GM03348 (cell line): ENCODE results near the gene CEBPZ.
A peak's percentile ranks its signal among the peaks of the same experiment; 100 is the strongest.
"Not testable (repeated sequence)": the region's sequence is repeated elsewhere in the genome, so short reads cannot be mapped to it uniquely, and the experiment has no call there.

ENCODE experiments used
- DNase-seq: peaks from one replicate; pipeline ENCODE4 v3.0.0; 2012; ENCODE audit warnings: low spot score

Gene CEBPZ

GRCh38 chr2:37231241-37232130 lies at the start of gene CEBPZ, which contains the start of gene NDUFAF7:
TSS of gene CEBPZ (minus strand) at chr2:37231596. CDS start at chr2:37231567, 29 bp downstream.
TSS of gene NDUFAF7 (plus strand) at chr2:37231658. CDS start at chr2:37231706, 48 bp downstream.
- DNase-seq, result peak; percentile 94

DNA sequence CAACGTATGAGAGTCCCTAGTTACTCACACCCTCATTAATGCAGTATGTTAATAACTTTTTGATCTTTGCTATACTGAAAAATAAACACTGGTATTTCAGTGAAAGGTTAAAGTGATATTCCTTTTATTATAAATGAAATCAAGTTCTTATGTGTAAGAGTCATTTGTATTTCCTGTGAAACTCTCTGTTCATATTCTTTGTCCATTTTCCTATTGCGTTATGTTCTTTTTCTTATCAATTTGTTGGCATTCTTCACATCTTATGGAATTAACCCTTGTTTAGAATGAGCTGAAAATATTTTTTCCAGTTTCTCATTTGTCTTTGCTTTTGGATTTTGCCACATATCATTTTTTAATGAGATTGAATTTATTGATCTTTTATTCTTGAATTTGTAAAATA lies 44.9 kb upstream of the CEBPZ start:
- DNase-seq, result no peak

- peak; percentile 12 for DNase-seq
Observed at GRCh38 chr2:37274359-37274965, 43.1 kb upstream of the CEBPZ start.

DNA sequence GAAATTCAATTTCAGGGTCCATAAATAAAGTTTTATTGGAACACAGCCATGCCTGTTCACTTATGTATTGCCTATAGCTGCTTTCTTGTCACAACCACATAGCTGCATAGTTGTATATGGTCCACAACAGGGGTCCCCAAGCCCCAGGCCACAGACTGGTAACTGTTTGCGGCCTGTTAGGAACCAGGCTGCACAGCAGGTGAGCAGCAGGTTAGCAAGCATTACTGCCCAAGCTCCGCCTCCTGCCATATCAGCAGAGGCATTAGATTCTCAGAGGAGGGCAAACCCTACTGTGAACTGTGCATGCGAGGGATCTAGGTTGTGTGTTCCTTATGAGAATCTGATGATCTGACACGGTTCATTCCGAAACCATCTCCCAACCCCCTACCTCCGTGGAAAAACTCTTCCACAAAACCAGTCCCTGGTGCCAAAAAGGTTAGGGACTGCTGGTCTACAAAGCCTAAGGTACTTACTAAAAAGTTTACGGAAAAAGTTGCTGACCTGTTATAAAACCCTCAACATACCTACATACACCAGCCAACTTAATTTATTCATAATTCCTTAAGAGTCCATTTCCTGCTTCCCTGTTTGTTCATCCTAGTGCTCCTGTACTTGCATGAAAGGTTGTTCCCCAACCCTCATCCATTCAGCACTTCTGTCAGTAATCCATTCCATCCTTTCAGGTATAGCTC lies 40.1 kb upstream of the CEBPZ start:
- no peak for DNase-seq

- DNase-seq, result no peak
Observed at GRCh38 chr2:37268111-37268510, 36.7 kb upstream of the CEBPZ start.

DNA sequence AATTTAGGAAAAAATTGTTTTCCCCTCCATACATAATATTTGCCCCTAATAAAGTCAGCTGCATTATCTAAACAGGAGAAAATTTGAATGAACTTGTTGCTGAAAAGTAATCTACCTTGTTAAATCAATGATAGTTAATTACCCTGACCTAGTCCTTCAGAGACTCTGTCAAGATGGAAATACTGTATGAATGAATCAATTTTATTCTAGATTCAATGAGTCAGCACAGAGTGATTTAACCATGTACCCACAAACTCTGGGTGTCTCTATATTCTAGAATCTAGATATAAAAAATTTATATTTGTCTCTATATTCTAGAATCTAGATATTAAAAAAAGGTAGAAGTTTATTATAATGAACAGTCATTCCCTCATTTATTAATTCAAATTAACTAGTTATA lies 36.3 kb upstream of the CEBPZ start:
- DNase-seq, result no peak

DNA sequence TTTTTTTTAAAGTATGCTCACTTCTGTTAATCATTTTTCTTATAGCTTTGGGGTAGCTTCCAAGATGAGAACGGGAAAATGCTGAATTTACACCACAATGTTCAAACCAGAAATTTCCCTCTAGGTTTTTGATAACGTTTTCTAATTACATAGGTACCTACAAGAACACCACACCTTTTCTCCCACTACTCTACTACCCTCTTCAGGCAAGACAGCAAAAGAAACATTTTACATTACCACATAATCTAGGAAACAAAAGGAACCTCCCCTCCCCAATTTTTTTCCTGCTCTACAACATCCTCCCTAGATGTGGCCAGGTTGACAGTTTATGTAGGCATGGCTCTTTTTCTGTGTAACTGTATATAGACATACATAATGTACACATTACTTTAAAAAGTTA lies 32.4 kb upstream of the CEBPZ start:
- DNase-seq, result no peak

DNA sequence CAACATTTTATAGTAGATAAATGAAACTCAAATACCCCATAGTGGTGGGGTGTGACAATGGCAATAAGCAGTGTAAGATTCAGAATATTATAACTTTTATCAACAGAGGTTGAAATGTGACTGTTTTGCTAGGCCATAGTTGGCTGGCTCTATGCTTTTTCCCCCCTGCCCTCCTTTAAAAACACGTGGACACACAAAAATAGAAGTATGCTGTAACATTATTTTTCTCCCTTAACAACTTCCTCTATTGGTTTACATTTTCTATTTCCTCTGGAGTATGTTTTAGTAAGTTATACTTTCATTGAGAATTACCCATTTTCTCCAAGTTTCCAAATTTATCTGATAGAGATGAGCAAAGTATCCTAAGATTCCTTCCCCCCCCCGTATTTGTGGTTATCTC lies 31.1 kb upstream of the CEBPZ start:
- DNase-seq, result no peak

GRCh38 chr2:37250869-37251740 lies 19.7 kb upstream of the CEBPZ start:
- DNase-seq, result no peak

- no peak for DNase-seq
Observed at GRCh38 chr2:37246205-37246604, 14.8 kb upstream of the CEBPZ start.

DNA sequence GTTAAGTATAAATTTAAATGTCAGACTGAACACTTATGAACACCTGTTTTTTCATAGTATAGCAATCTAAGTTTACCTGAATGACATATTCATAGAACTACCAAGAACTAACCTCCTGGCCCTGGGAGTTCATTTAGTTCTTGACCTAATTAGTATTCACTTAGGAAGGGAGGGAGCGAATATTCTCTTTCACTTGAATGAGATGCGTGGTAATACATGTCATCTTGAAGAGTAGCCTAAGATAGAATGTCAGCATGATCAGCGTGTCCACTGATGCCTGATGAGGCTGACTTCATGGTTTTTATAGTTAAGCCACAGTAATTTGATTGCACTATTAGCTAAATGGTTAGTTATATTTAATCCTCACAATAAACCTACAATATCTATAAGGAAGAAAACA lies 13.4 kb upstream of the CEBPZ start:
- no peak for DNase-seq

DNA sequence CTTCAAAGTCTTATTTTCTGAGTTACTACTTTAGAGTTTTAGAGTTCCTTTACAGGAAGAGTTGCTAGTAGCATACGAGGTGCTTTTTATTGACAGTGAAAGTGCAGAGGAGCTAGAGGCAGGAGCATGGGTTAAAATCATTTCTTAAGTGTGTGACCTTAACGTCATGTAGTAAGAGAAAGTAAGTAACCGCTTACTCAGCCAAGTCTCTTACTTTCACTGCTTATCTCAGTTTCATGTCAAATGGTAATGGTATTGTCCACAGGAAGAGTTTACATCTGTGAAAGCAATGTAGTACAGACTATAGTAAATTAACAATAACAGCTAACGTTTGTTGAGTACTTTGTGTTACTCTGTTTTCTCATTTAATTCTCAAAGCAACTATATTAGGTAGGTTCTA lies 12.6 kb upstream of the CEBPZ start:
- DNase-seq, result no peak

- no peak for DNase-seq
Observed at GRCh38 chr2:37243435-37243834, 12.0 kb upstream of the CEBPZ start.

- peak; percentile 66 for DNase-seq
Observed at GRCh38 chr2:37232131-37232933, 936 bp upstream of the CEBPZ start.

DNA sequence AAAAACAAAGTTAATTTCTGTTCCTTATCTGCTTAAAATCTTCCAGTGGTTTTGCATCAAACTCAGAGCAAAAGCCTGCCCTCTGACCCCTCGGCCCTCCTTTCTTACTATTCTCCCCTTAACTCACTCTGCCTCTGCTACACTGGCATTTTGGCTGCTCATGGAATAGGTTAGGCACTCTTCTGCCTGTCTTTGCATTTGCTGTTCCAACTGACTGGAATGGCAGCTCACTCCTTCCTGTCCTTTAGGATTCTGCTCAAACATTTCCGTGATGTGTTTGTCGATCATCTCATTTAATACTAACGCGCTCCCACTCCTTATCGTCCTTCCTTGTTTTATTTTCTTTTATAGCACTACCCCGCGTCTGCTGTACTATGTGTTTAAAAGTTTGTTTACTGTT lies 815 bp downstream of the CEBPZ start:
- DNase-seq, result peak; percentile 18

DNA sequence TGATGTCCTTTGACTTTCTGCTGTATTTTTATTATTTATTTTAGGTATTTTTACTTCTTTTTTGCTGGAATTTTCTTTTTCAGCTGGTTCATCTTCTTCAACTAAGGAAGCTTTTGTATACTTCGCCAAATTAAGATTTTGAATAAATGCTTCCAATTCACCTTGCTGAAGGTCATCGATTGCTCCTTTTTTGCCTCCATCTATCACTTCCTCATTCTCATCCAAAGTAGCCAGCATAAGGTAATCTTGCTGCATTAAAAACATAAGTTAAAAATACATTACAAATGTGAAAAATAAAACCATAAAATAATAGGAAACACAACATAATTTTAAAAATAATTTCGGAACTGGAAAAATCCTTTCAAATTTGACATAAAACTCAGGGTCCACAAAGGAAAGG lies 2.6 kb downstream of the CEBPZ start:
- no peak for DNase-seq

GRCh38 chr2:37226863-37227262 lies 4.5 kb downstream of the CEBPZ start:
- DNase-seq, result no peak

- not testable (repeated sequence) for DNase-seq
Observed at GRCh38 chr2:37225129-37225528, 6.3 kb downstream of the CEBPZ start.

DNA sequence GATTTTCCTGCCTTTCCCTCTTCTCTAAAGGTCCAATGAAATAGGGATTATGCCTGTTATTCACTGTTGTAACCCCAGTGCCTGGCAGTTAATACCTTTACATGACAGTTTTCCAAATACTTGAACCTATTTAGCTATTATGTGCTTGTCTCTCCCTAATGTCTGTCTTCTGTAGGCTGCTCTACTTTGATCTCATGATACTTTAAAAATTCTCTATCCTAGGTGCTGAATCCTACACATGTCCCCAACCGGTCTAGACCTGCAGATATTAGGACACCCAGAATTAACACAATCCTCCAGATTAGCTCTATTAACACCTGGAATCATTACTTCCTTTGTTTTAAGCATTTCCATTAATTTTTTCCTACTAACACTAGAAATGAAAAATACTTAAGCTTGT lies 7.3 kb downstream of the CEBPZ start:
- no peak for DNase-seq

DNA sequence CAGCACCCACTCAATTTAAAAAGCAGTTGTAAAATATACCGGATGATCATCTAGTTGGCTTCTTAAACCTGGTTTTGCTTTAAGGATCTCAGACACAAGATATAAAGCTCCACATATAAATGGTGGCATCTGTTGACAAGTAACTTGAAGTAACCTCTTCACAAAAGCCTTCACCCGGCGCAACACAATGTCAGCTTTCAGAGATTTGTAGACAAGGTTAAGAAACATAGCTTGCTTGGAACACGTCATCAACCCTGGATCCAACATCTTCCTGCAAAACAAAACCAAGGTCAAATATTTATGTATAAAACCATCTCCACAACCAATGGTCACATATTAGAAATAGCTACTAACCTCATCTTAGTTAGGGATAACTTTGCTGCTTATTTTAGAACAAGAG lies 8.3 kb downstream of the CEBPZ start:
- DNase-seq, result no peak

DNA sequence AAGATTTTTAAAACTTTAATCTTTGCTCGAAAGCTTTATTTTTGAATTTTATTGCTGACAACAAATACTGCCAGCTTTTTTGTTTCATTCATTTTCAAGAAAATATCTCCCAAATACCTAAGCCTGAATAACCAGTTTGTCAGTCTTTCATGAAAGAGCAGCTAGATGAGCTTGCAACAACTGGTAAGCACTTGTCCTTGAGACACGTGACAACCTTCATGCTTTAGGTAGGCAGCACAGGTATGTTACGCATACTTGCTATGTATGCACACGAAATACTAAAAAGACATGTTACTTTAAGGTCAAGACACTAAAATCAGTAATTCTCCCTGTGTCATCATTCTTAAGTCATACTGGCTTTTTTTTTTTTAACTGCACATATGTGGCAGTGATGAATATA lies 12.3 kb downstream of the CEBPZ start:
- DNase-seq, result no peak
